ENCODE results near the gene NUP133.
"Not testable (repeated sequence)": the region's sequence is repeated elsewhere in the genome, so short reads cannot be mapped to it uniquely, and the experiment has no call there.

The NUP133 gene

GRCh38 chr1:229420224-229420623, 87.9 kb downstream of the NUP133 start:
- DNase-seq (ENCODE audit: low read depth in 1 of 2, low spot score in 1 of 2), result no peak

GRCh38 chr1:229418586-229418985, 89.6 kb downstream of the NUP133 start:
- DNase-seq (ENCODE audit: low read depth in 1 of 2, low spot score in 1 of 2), result not testable (repeated sequence)

GRCh38 chr1:229412810-229413209, 95.3 kb downstream of the NUP133 start:
- not testable (repeated sequence) for DNase-seq (ENCODE audit: low read depth in 1 of 2, low spot score in 1 of 2)

DNA sequence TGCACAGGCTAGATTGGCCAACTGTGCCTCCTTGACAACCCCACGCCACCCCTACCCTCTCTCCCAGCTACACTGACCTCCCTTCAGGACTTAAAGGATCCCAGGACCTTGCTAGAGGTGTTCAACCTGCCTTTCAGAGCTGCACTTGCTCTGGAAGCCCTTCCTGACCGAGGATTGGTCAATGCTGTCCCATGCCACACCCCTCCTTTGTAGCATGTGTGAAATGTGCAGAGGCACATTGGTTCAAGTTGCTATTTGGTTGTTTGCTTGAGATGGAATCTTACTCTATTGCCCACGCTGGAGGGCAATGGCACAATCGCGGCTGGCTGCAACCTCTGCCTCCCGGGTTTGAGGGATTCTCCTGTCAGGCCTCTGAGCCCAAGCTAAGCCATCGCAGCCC, 96.1 kb downstream of the NUP133 start:
- no peak for DNase-seq (ENCODE audit: low read depth in 1 of 2, low spot score in 1 of 2)

DNA sequence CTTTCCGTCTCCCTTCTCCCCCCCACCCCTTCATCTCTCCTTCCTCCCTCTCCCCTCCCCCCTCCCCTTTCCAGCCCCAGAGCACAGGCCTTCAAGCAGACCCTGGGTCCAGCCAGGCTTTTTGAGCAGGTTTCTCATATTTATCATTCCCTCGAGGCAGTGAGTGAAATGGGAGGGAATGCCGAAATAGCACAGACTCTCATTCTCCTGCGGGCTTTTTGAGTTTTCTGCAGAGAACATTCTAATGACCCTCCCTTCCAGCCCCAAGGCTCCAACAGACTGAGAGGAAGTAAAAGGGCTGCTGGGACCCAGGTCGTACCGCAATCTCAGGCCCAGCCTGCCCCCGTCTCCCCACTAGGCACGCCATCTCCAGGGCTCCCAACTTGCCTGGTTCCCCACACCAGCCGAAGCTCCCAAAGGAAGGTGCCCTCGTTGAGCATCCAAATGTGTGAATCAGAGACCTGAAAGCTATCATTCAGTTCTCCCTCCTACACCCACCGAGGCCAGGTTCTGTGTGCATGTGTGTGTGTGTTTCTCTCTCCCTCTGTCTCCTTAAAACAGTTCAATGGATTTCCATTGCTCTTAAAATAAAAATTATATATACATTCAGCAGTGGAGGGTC, 96.6 kb downstream of the NUP133 start:
- DNase-seq (ENCODE audit: low read depth in 1 of 2, low spot score in 1 of 2), result no peak

- no peak for DNase-seq (ENCODE audit: low read depth in 1 of 2, low spot score in 1 of 2)
Observed at GRCh38 chr1:229410692-229411433, 97.3 kb downstream of the NUP133 start.

DNA sequence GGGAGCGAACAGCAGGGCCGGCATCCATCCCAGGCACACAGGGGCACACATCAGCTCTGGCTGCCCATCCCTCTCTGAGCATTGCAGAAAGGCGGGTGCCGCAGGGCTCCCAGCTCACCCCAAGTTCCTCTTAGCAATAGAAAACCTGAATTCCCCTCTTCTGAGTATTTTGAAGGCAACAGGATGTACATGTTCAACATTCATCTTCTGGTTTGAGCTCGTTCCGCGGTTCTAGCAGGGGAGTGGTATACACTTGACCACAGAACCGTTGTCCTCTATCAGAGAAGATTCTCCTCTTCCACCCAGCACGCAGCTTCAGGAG, 97.8 kb downstream of the NUP133 start:
- no peak for DNase-seq (ENCODE audit: low read depth in 1 of 2, low spot score in 1 of 2)

DNA sequence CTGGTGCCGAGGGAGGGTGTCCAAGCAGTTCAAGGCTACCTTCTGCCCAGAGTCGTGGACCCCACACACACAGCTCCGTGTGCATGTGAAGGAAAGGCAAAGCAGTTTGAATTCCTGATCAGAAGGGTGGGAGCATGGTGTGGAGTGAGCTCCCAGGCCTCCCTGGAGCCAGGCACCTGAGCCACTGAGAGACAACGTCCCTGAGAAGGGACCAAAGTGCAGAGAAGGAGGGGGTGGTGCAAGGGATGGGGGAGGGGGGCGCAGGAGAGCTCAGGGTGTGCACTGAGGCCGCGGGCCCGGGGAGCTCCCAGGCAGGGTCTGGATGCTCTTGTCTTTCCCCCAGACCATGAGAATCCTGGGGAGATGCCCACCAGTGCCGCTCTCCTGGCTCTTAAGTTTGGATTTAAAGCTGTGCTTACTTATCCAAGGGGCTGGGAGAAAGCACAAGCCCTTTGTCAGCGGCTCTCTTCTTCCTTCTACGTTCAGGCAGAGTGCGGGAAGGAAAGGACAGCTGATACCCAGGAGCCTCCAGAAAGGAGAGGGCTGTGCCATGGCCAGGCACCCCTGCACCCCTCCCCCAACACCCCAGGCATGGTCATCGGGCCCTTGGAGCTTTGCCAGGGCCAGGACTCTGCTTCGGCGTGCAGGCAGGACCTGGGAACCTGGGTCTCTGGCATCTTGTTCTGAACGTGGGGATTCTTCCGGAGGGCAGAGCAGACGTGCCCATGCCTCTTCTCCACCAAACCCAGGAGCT, 98.3 kb downstream of the NUP133 start:
- DNase-seq (ENCODE audit: low read depth in 1 of 2, low spot score in 1 of 2), result no peak

GRCh38 chr1:229408458-229409037, 99.6 kb downstream of the NUP133 start:
- DNase-seq (ENCODE audit: low read depth in 1 of 2, low spot score in 1 of 2), result no peak

- no peak for DNase-seq (ENCODE audit: low read depth in 1 of 2, low spot score in 1 of 2)
Observed at GRCh38 chr1:229407206-229408026, 100.7 kb downstream of the NUP133 start.

GRCh38 chr1:229406798-229407197, 101.3 kb downstream of the NUP133 start:
- no peak for DNase-seq (ENCODE audit: low read depth in 1 of 2, low spot score in 1 of 2)

DNA sequence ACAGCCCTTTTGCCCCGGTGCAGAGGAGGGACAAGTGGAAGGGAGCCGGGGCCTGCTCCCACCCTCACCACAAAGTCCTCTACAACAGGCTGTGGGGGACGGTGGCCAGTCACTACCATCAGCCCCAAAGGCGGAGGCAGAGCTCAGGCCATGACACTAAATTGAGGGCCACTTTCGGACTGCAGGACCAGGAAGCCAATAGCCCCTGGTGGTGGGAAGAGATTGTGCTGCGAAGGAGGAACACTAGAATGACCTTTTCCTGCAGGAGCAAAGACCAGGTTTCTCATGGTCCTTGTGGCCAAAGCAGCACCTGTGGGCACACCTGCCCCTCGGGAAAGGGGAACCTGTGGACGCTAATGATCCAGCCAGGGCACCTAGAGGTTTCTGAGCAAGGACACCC, 104.6 kb downstream of the NUP133 start:
- DNase-seq (ENCODE audit: low read depth in 1 of 2, low spot score in 1 of 2), result no peak

DNA sequence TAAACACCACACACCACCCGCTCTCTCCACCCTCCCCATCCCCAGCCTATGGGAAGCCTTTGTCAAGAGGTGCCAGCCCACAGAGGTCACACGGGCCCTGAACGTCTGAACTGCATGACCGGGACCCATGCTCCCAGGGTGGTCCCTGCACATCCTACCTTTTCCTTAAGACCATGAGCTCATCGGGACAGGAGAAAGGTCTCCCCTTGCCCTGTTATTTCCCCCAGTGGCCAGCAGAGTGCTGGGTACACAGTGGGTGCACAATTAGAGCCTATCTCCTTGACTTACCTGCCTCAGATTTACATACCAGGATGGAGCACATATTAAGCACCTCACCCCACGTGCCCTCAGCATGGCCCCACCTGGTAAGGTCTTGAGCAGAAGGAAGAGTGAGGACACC, 105.1 kb downstream of the NUP133 start:
- DNase-seq (ENCODE audit: low read depth in 1 of 2, low spot score in 1 of 2), result no peak

DNA sequence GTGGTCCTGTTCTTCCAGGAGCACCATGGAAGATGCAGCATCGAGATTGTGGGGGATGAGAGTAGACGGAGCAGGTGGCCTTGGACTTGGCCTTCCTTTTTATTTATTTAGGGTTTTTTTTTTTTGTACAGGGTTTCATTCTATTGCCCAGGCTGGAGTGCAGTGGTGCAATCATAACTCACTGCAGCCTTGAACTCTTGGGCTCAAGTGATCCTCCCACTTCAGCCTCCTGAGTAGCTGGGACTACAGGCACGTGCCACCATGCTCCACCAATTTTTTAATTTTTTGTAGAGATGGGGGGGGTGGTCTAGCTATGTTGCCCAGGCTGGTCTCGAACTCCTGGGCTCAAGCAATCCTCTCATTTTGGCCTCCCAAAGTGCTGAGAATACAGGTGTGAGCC, 105.8 kb downstream of the NUP133 start:
- not testable (repeated sequence) for DNase-seq (ENCODE audit: low read depth in 1 of 2, low spot score in 1 of 2)

DNA sequence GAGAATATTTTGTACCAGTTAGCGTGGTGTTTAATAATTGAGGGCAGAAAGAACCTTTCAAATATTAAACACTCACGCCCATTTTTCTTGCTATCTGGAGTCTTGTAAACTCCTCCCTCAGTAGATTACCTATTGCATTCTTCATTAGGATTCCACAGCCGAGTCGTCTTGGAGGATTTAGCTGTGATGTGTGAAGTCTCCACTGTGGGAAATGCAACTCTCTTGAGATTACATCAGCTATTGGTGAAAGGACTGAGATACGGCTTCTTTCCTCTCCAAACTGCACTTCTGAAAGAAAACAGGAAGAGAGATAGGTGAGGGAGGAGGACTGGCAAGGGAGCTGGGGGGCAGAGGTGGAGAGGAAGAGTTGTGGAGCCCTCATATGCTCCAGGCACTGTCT, 110.4 kb downstream of the NUP133 start:
- DNase-seq (ENCODE audit: low read depth in 1 of 2, low spot score in 1 of 2), result no peak

- no peak for DNase-seq (ENCODE audit: low read depth in 1 of 2, low spot score in 1 of 2)
Observed at GRCh38 chr1:229396585-229397206, 111.4 kb downstream of the NUP133 start.

- not testable (repeated sequence) for DNase-seq (ENCODE audit: low read depth in 1 of 2, low spot score in 1 of 2)
Observed at GRCh38 chr1:229394517-229394916, 113.6 kb downstream of the NUP133 start.

GRCh38 chr1:229392936-229393335, 115.2 kb downstream of the NUP133 start:
- no peak for DNase-seq (ENCODE audit: low read depth in 1 of 2, low spot score in 1 of 2)

Data from stimulated activated CD4-positive, alpha-beta T cell treated with anti-CD3 and anti-CD28 coated beads, Interleukin-15, amount 100 ng/mL, for 1 hour (primary cell).